Liver (tissue), 9 donors: ENCODE results near the gene AHCY. TPM values are rescaled to one million over a fixed set of nuclear protein-coding genes. Genes with fewer than 3 reads are reported as not detected.

Experiments
- DNase-seq: peaks from one replicate; pipeline ENCODE4 v3.0.0-alpha.2; 2017; ENCODE audit warnings: low spot score
- H3K27ac ChIP-seq, 2 donors: one replicate each; pipeline ENCODE4 v1.7.0; 2013; ENCODE audit warnings: inconsistent platforms in 2 of 2, low read length in 2 of 2, control low read depth in 1 of 2, low read depth in 1 of 2, mild to moderate bottlenecking in 1 of 2
- H3K27me3 ChIP-seq, 4 donors: one replicate each; pipeline versions ENCODE4 v1.6.1 to v1.7.0; 2013; ENCODE audit warnings: low read length in 3 of 4, inconsistent platforms in 1 of 4, mild to moderate bottlenecking in 1 of 4, moderate library complexity in 1 of 4; ENCODE audit not compliant: control insufficient read depth in 4 of 4, insufficient read depth in 4 of 4
- H3K36me3 ChIP-seq, 4 donors: one replicate each; pipeline versions ENCODE4 v1.6.1 to v1.7.0; 2013; ENCODE audit warnings: low read length in 3 of 4, mild to moderate bottlenecking in 3 of 4, low read depth in 1 of 4, moderate library complexity in 1 of 4; ENCODE audit not compliant: control insufficient read depth in 4 of 4, insufficient read depth in 3 of 4
- H3K4me1 ChIP-seq, 4 donors: one replicate each; pipeline versions ENCODE4 v1.6.1 to v1.7.0; 2013; ENCODE audit warnings: low read length in 3 of 4, mild to moderate bottlenecking in 3 of 4, moderate library complexity in 1 of 4; ENCODE audit not compliant: control insufficient read depth in 4 of 4, insufficient read depth in 4 of 4
- H3K4me3 ChIP-seq, 3 donors: one replicate each; pipeline versions ENCODE4 v1.6.1 to v1.7.0; 2013; ENCODE audit warnings: low read length in 3 of 3, control low read depth in 1 of 3, low read depth in 1 of 3, mild to moderate bottlenecking in 1 of 3
- H3K9ac ChIP-seq, 2 donors: one replicate each; pipeline ENCODE4 v1.7.0; 2013; ENCODE audit warnings: low read length in 2 of 2, mild to moderate bottlenecking in 2 of 2, moderate library complexity in 2 of 2, control low read depth in 1 of 2, low read depth in 1 of 2
- H3K9me3 ChIP-seq, 4 donors: one replicate each; pipeline versions ENCODE4 v1.6.1 to v1.7.0; 2013; ENCODE audit warnings: low read length in 3 of 4; ENCODE audit not compliant: control insufficient read depth in 4 of 4
- CTCF ChIP-seq: fragments of 150-350 bp; IDR thresholded peaks from 2 replicates; pipeline ENCODE4 v1.5.1; 2017; ENCODE audit warnings: improper control_type of control experiment, low read depth, low read length; ENCODE audit not compliant: missing input control
- EGR1 ChIP-seq, 2 donors: IDR thresholded peaks; 2 replicates each; pipeline ENCODE4 v1.6.1; 2016 to 2018; ENCODE audit warnings: antibody characterized with exemption in 2 of 2, low read depth in 2 of 2
- FOXA1 ChIP-seq: IDR thresholded peaks from 2 replicates; pipeline ENCODE4 v1.6.1; 2016; ENCODE audit warnings: antibody characterized with exemption
- FOXA2 ChIP-seq: IDR thresholded peaks from 2 replicates; pipeline ENCODE4 v1.6.1; 2016; ENCODE audit warnings: antibody characterized with exemption
- HNF4A ChIP-seq, 2 donors: conservative IDR thresholded peaks; 2 replicates each; pipeline ENCODE4 v1.6.1; 2016; ENCODE audit warnings: antibody characterized with exemption in 2 of 2, mild to moderate bottlenecking in 2 of 2
- HNF4G ChIP-seq: IDR thresholded peaks from 2 replicates; pipeline ENCODE4 v1.6.1; 2016; ENCODE audit warnings: antibody characterized with exemption
- MAX ChIP-seq: IDR thresholded peaks from 2 replicates; pipeline ENCODE4 v1.6.1; 2016; ENCODE audit warnings: antibody characterized with exemption
- NR2F2 ChIP-seq: IDR thresholded peaks from 2 replicates; pipeline ENCODE4 v1.6.1; 2016; ENCODE audit warnings: antibody characterized with exemption
- RAD21 ChIP-seq, 2 donors: IDR thresholded peaks; 2 replicates each; pipeline ENCODE4 v1.6.1; 2016; ENCODE audit warnings: antibody characterized with exemption in 2 of 2, mild to moderate bottlenecking in 2 of 2
- REST ChIP-seq: IDR thresholded peaks from 2 replicates; pipeline ENCODE4 v1.6.1; 2016; ENCODE audit warnings: antibody characterized with exemption, mild to moderate bottlenecking
- RXRA ChIP-seq, 2 donors: IDR thresholded peaks; 2 replicates each; pipeline ENCODE4 v1.6.1; 2017 to 2018; ENCODE audit warnings: antibody characterized with exemption in 2 of 2, mild to moderate bottlenecking in 1 of 2
- SP1 ChIP-seq: IDR thresholded peaks from 2 replicates; pipeline ENCODE4 v1.6.1; 2018; ENCODE audit warnings: antibody characterized with exemption, mild to moderate bottlenecking
- TAF1 ChIP-seq: conservative IDR thresholded peaks from 2 replicates; pipeline ENCODE4 v1.6.1; 2016; ENCODE audit warnings: antibody characterized with exemption, mild to moderate bottlenecking
- YY1 ChIP-seq: IDR thresholded peaks from 2 replicates; pipeline ENCODE4 v1.6.1; 2016; ENCODE audit warnings: antibody characterized with exemption, mild to moderate bottlenecking
- WGBS: extraction: QIAGEN DNeasy Blood & Tissue Kit; methylation state at CpG from one replicate; pipeline ENCODE4 v1.1.7; 2013; 5-methylcytosine and 5-hydroxymethylcytosine counted together
- polyA plus RNA-seq, 2 donors: library from polyadenylated mRNA; stranded (reverse) in 1 of 2; unstranded in 1 of 2; fragments of 200-250 nt in 1 of 2; fragments of >200 nt in 1 of 2; fragmentation: Nextera tagmentation in 1 of 2; extraction: Ambion mirVana in 1 of 2; gene quantifications; one replicate each; pipeline versions ENCODE4 v1.2.1 to v1.2.3, GENCODE V29; 2013 to 2015
- total RNA-seq, 2 donors: library from RNA; depleted of rRNA; stranded (reverse); fragments of >200 nt; gene quantifications; one replicate each; pipeline ENCODE4 v1.2.3, GENCODE V29; 2014
- TF ChIP-seq, protein P1 (sequence below): IDR thresholded peaks from 2 replicates; pipeline ENCODE4 v1.6.1; 2016; ENCODE audit warnings: antibody characterized with exemption
- TF ChIP-seq, protein P2 (sequence below): IDR thresholded peaks from 2 replicates; pipeline ENCODE4 v1.6.1; 2016; ENCODE audit warnings: antibody characterized with exemption
- donor health status: healthy.
- donor health status: healthy.
- donor health status: healthy.
- donor health status: healthy.
- donor health status: healthy.

Gene AHCY
- total and polyA plus RNA-seq, 4 donors, result 56.0 to 138 (median 113) TPM

GRCh38 chr20:34337544-34337943, 34.4 kb upstream of the AHCY start:
- 66% methylated on average over 1 of the region's 1 CpG for whole genome bisulfite sequencing
- TF ChIP-seq RXRA (IDR thresholded peaks at IDR 0.05), result no peak
- TF ChIP-seq REST, result no peak
- TF ChIP-seq HNF4G, result no peak
- no peak for TF ChIP-seq TAF1
- no peak for TF ChIP-seq EGR1 (IDR thresholded peaks at IDR 0.05; ENCODE audit: low read depth in 2 of 2)
- no peak for TF ChIP-seq MAX
- no peak for TF ChIP-seq SP1
- TF ChIP-seq NR2F2, result no peak
- no peak for TF ChIP-seq RAD21 (IDR thresholded peaks at IDR 0.05)
- TF ChIP-seq, protein P1, sequence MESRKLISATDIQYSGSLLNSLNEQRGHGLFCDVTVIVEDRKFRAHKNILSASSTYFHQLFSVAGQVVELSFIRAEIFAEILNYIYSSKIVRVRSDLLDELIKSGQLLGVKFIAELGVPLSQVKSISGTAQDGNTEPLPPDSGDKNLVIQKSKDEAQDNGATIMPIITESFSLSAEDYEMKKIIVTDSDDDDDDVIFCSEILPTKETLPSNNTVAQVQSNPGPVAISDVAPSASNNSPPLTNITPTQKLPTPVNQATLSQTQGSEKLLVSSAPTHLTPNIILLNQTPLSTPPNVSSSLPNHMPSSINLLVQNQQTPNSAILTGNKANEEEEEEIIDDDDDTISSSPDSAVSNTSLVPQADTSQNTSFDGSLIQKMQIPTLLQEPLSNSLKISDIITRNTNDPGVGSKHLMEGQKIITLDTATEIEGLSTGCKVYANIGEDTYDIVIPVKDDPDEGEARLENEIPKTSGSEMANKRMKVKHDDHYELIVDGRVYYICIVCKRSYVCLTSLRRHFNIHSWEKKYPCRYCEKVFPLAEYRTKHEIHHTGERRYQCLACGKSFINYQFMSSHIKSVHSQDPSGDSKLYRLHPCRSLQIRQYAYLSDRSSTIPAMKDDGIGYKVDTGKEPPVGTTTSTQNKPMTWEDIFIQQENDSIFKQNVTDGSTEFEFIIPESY, result no peak
- TF ChIP-seq HNF4A (conservative IDR thresholded peaks at IDR 0.05), result no peak
- TF ChIP-seq, protein P2, sequence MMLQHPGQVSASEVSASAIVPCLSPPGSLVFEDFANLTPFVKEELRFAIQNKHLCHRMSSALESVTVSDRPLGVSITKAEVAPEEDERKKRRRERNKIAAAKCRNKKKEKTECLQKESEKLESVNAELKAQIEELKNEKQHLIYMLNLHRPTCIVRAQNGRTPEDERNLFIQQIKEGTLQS, result no peak
- no peak for TF ChIP-seq YY1
- TF ChIP-seq FOXA1, result no peak
- TF ChIP-seq FOXA2, result no peak
- Histone ChIP-seq H3K9me3 (no peaks in the 10 kb centered on the region), H3K27ac (no peak overlapping the region), H3K4me3 (no peak overlapping the region), H3K27me3 (no peaks in the 10 kb centered on the region), H3K36me3 (no peaks in the 10 kb centered on the region), H3K9ac (no peak overlapping the region), H3K4me1 (peaks cover 0 to 6% (median 2%) of the 10 kb centered on the region in 4 donors)
- DNase-seq, result no peak

DNA sequence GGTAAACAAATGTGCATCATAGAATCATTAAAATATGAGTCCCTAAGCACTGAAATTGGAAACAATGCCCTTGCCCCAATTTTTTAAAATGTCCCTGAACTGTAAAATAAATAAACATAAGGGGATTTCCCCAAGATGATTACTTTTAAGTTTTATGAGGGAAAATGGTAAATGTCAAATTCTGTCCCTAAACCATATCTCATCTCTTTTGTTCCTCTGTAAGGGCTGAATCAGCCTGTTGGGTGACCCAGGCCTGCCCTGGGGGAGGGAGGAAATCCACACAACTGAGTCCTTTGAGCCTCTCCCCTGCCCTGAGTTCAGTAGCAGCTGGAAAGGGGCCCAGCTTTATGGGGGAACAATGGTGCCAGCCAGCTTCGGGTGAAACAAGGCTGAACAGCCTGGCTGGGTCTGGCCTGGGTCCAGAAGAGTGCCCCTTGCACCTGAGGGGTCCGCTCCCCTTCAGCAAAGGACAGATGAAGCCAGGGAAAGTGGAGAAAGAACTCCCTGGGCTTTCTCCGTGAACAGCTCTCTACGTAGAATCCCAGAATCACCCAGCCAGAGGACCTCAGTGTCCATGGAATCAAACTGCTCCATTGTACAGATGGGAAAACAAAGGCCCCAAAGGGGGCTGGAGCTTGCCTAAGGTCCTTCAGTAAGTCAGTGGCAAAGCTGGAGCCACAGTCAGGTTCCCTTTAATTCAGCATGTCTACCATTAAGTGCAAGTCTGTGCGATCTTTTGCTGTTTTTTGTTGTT, 31.7 kb upstream of the AHCY start:
- no peak overlapping the region for H3K27ac ChIP-seq
- TF ChIP-seq RXRA (IDR thresholded peaks at IDR 0.05) (no peak), SP1 (no peak), CTCF (no peak), REST (no peak), FOXA2 (no peak), EGR1 (IDR thresholded peaks at IDR 0.05; ENCODE audit: low read depth in 2 of 2) (no peak), MAX (no peak), HNF4G (no peak), HNF4A (conservative IDR thresholded peaks at IDR 0.05) (no peak)
- TF ChIP-seq, protein P1, result no peak
- H3K9ac ChIP-seq, result no peak overlapping the region
- no peak overlapping the region for H3K4me3 ChIP-seq
- H3K27me3 ChIP-seq, result no peaks in the 10 kb centered on the region
- no peak for DNase-seq
- H3K4me1 ChIP-seq, result peaks cover 0 to 6% (median 2%) of the 10 kb centered on the region in 4 donors
- 81% methylated on average over 5 of the region's 5 CpGs for WGBS
- no peaks in the 10 kb centered on the region for H3K36me3 ChIP-seq
- no peaks in the 10 kb centered on the region for H3K9me3 ChIP-seq
